ENCODE results near the gene SLC6A18.
A peak's percentile ranks its signal among the peaks of the same experiment; 100 is the strongest.
"Not testable (repeated sequence)": the region's sequence is repeated elsewhere in the genome, so short reads cannot be mapped to it uniquely, and the experiment has no call there.

Gene SLC6A18

GRCh38 chr5:1254196-1254595 lies 29.0 kb downstream of the SLC6A18 start:
- no peak for DNase-seq (ENCODE audit: low read depth in 2 of 2)

GRCh38 chr5:1255081-1255561 lies 29.9 kb downstream of the SLC6A18 start:
- peak in 1 of 2 donors; percentile 5 for DNase-seq (ENCODE audit: low read depth in 2 of 2)

GRCh38 chr5:1256776-1257175 lies 31.6 kb downstream of the SLC6A18 start:
- no peak for DNase-seq (ENCODE audit: low read depth in 2 of 2)

- DNase-seq (ENCODE audit: low read depth in 2 of 2), result no peak
These were observed 32.2 kb downstream of the SLC6A18 start for GRCh38 chr5:1257363-1257762.

GRCh38 chr5:1257841-1258240 lies 32.7 kb downstream of the SLC6A18 start:
- DNase-seq (ENCODE audit: low read depth in 2 of 2), result no peak

GRCh38 chr5:1259806-1260480 lies 34.8 kb downstream of the SLC6A18 start:
- no peak for DNase-seq (ENCODE audit: low read depth in 2 of 2)

GRCh38 chr5:1261643-1262042 lies 36.5 kb downstream of the SLC6A18 start:
- no peak for DNase-seq (ENCODE audit: low read depth in 2 of 2)

- no peak for DNase-seq (ENCODE audit: low read depth in 2 of 2)
These were observed 37.2 kb downstream of the SLC6A18 start for GRCh38 chr5:1262381-1262780.

- no peak for DNase-seq (ENCODE audit: low read depth in 2 of 2)
These were observed 39.0 kb downstream of the SLC6A18 start for GRCh38 chr5:1264211-1264610.

GRCh38 chr5:1265026-1265425 lies 39.8 kb downstream of the SLC6A18 start:
- no peak for DNase-seq (ENCODE audit: low read depth in 2 of 2)

GRCh38 chr5:1265461-1266455 lies 40.6 kb downstream of the SLC6A18 start:
- no peak for DNase-seq (ENCODE audit: low read depth in 2 of 2)

- DNase-seq (ENCODE audit: low read depth in 2 of 2), result no peak
These were observed 41.6 kb downstream of the SLC6A18 start for GRCh38 chr5:1266791-1267190.

GRCh38 chr5:1267464-1267863 lies 42.3 kb downstream of the SLC6A18 start:
- not testable (repeated sequence) for DNase-seq (ENCODE audit: low read depth in 2 of 2)

- no peak for DNase-seq (ENCODE audit: low read depth in 2 of 2)
These were observed 42.9 kb downstream of the SLC6A18 start for GRCh38 chr5:1268056-1268455.

GRCh38 chr5:1268666-1269065 lies 43.5 kb downstream of the SLC6A18 start:
- DNase-seq (ENCODE audit: low read depth in 2 of 2), result peak; percentile 14 to 28

- DNase-seq (ENCODE audit: low read depth in 2 of 2), result no peak
These were observed 45.2 kb downstream of the SLC6A18 start for GRCh38 chr5:1270426-1270825.

GRCh38 chr5:1270933-1271914 lies 46.0 kb downstream of the SLC6A18 start:
- DNase-seq (ENCODE audit: low read depth in 2 of 2), result no peak

- DNase-seq (ENCODE audit: low read depth in 2 of 2), result no peak
These were observed 47.0 kb downstream of the SLC6A18 start for GRCh38 chr5:1272201-1272600.

GRCh38 chr5:1273745-1274144 lies 48.6 kb downstream of the SLC6A18 start:
- no peak for DNase-seq (ENCODE audit: low read depth in 2 of 2)

GRCh38 chr5:1274471-1274870 lies 49.3 kb downstream of the SLC6A18 start:
- DNase-seq (ENCODE audit: low read depth in 2 of 2), result no peak

Data from activated CD8-positive, alpha-beta memory T cell treated with anti-CD3 and anti-CD28 coated beads for 4 hours (primary cell).